ENCODE data around the gene CAPSL. TPM values are rescaled to one million over a fixed set of nuclear protein-coding genes. Genes with fewer than 3 reads are reported as not detected.
"Not testable (repeated sequence)": the region's sequence is repeated elsewhere in the genome, so short reads cannot be mapped to it uniquely, and the experiment has no call there.

CAPSL gene
- total and polyA plus RNA-seq, 2 experiments from 2014 or later: 0.66 TPM; not detected in 1

- Histone ChIP-seq H3K4me3 (no peak overlapping the region), H3K27me3 (no peaks in the 10 kb centered on the region), H3K79me2 (no peaks in the 10 kb centered on the region), H3K27ac (no peak overlapping the region), H3K36me3 (replicated peaks; ENCODE audit: insufficient read depth, low read depth) (no peaks in the 10 kb centered on the region), H3K9me3 (ENCODE audit: low read depth) (no peaks in the 10 kb centered on the region), H3K9me2 (replicated peaks; ENCODE audit: insufficient read depth) (no peaks in the 10 kb centered on the region), H4K20me1 (ENCODE audit: insufficient read depth, poor library complexity, severe bottlenecking) (no peaks in the 10 kb centered on the region), H3K4me2 (no peak overlapping the region), H3K4me1 (ENCODE audit: insufficient read depth) (no peaks in the 10 kb centered on the region), H2AFZ (no peak overlapping the region)
- 90% methylated on average over 3 of the region's 3 CpGs for WGBS (ENCODE audit: low lambda C conversion rate, missing lambda C conversion rate)
- TF ChIP-seq EZH2phosphoT487 (IDR thresholded peaks at IDR 0.05; ENCODE audit: low read depth, severe bottlenecking, unreplicated experiment): no peak
- no peak for DNase-seq (ENCODE audit: low spot score)
Observed at GRCh38 chr5:35900972-35901695, 37.3 kb downstream of the CAPSL start.

GRCh38 chr5:35899800-35900199 lies 38.6 kb downstream of the CAPSL start:
- H3K79me2 ChIP-seq: no peaks in the 10 kb centered on the region
- no peak overlapping the region for H2AFZ ChIP-seq
- H3K36me3 ChIP-seq (replicated peaks; ENCODE audit: insufficient read depth, low read depth): no peaks in the 10 kb centered on the region
- H3K4me2 ChIP-seq: no peak overlapping the region
- no peak overlapping the region for H3K4me3 ChIP-seq
- DNase-seq (ENCODE audit: low spot score): no peak
- H3K9me3 ChIP-seq (ENCODE audit: low read depth): no peaks in the 10 kb centered on the region
- 56% methylated on average over 3 of the region's 3 CpGs for WGBS (ENCODE audit: low lambda C conversion rate, missing lambda C conversion rate)
- H4K20me1 ChIP-seq (ENCODE audit: insufficient read depth, poor library complexity, severe bottlenecking): no peaks in the 10 kb centered on the region
- H3K27ac ChIP-seq: no peak overlapping the region
- no peaks in the 10 kb centered on the region for H3K9me2 ChIP-seq (replicated peaks; ENCODE audit: insufficient read depth)
- no peak for TF ChIP-seq CTCF (IDR thresholded peaks at IDR 0.05; ENCODE audit: poor library complexity)
- TF ChIP-seq EZH2 (IDR thresholded peaks at IDR 0.05; ENCODE audit: borderline replicate concordance): no peak
- TF ChIP-seq EZH2phosphoT487 (IDR thresholded peaks at IDR 0.05; ENCODE audit: low read depth, severe bottlenecking, unreplicated experiment): no peak
- H3K27me3 ChIP-seq: no peaks in the 10 kb centered on the region
- no peaks in the 10 kb centered on the region for H3K4me1 ChIP-seq (ENCODE audit: insufficient read depth)

GRCh38 chr5:35898952-35899660 lies 39.3 kb downstream of the CAPSL start:
- H3K4me3 ChIP-seq: no peak overlapping the region
- H3K9me2 ChIP-seq (replicated peaks; ENCODE audit: insufficient read depth): no peaks in the 10 kb centered on the region
- TF ChIP-seq EZH2 (IDR thresholded peaks at IDR 0.05; ENCODE audit: borderline replicate concordance) (no peak), EZH2phosphoT487 (IDR thresholded peaks at IDR 0.05; ENCODE audit: low read depth, severe bottlenecking, unreplicated experiment) (no peak), CTCF (IDR thresholded peaks at IDR 0.05; ENCODE audit: poor library complexity) (no peak)
- no peak for DNase-seq (ENCODE audit: low spot score)
- no peaks in the 10 kb centered on the region for H3K27me3 ChIP-seq
- no peaks in the 10 kb centered on the region for H3K4me1 ChIP-seq (ENCODE audit: insufficient read depth)
- no peak overlapping the region for H3K4me2 ChIP-seq
- 83% methylated on average over 7 of the region's 7 CpGs for WGBS (ENCODE audit: low lambda C conversion rate, missing lambda C conversion rate)
- no peaks in the 10 kb centered on the region for H4K20me1 ChIP-seq (ENCODE audit: insufficient read depth, poor library complexity, severe bottlenecking)
- no peak overlapping the region for H3K27ac ChIP-seq
- no peaks in the 10 kb centered on the region for H3K36me3 ChIP-seq (replicated peaks; ENCODE audit: insufficient read depth, low read depth)
- no peaks in the 10 kb centered on the region for H3K79me2 ChIP-seq
- no peaks in the 10 kb centered on the region for H3K9me3 ChIP-seq (ENCODE audit: low read depth)
- no peak overlapping the region for H2AFZ ChIP-seq

- Histone ChIP-seq H3K4me3 (no peak overlapping the region), H3K4me1 (ENCODE audit: insufficient read depth) (no peaks in the 10 kb centered on the region), H3K36me3 (replicated peaks; ENCODE audit: insufficient read depth, low read depth) (no peaks in the 10 kb centered on the region), H4K20me1 (ENCODE audit: insufficient read depth, poor library complexity, severe bottlenecking) (no peaks in the 10 kb centered on the region), H3K27ac (no peak overlapping the region), H2AFZ (no peak overlapping the region), H3K4me2 (no peak overlapping the region), H3K79me2 (no peaks in the 10 kb centered on the region), H3K9me2 (replicated peaks; ENCODE audit: insufficient read depth) (no peaks in the 10 kb centered on the region), H3K9me3 (ENCODE audit: low read depth) (no peaks in the 10 kb centered on the region), H3K27me3 (no peaks in the 10 kb centered on the region)
- WGBS (ENCODE audit: low lambda C conversion rate, missing lambda C conversion rate): 87% methylated on average over 5 of the region's 5 CpGs
- TF ChIP-seq CTCF (IDR thresholded peaks at IDR 0.05; ENCODE audit: poor library complexity) (no peak), EZH2 (IDR thresholded peaks at IDR 0.05; ENCODE audit: borderline replicate concordance) (no peak), EZH2phosphoT487 (IDR thresholded peaks at IDR 0.05; ENCODE audit: low read depth, severe bottlenecking, unreplicated experiment) (no peak)
- DNase-seq (ENCODE audit: low spot score): no peak
Observed at GRCh38 chr5:35894131-35894530, 44.3 kb downstream of the CAPSL start.

GRCh38 chr5:35892799-35893198 lies 45.6 kb downstream of the CAPSL start:
- H4K20me1 ChIP-seq (ENCODE audit: insufficient read depth, poor library complexity, severe bottlenecking); H3K9me2 ChIP-seq (replicated peaks; ENCODE audit: insufficient read depth); H3K4me1 ChIP-seq (ENCODE audit: insufficient read depth); H3K4me3 ChIP-seq; H3K27ac ChIP-seq; H3K36me3 ChIP-seq (replicated peaks; ENCODE audit: insufficient read depth, low read depth); H2AFZ ChIP-seq; H3K9me3 ChIP-seq (ENCODE audit: low read depth); DNase-seq (ENCODE audit: low spot score); H3K79me2 ChIP-seq; H3K4me2 ChIP-seq; H3K27me3 ChIP-seq: not testable (repeated sequence)
- 95% methylated on average over 23 of the region's 23 CpGs for WGBS (ENCODE audit: low lambda C conversion rate, missing lambda C conversion rate)
